ENCODE data around the gene TRIM47. TPM values are rescaled to one million over a fixed set of nuclear protein-coding genes. Genes with fewer than 3 reads are reported as not detected.

Gene TRIM47
- total and polyA plus RNA-seq, 4 donors, result 6.9 to 18.5 (median 13.8) TPM

GRCh38 chr17:75849724-75850123 lies 28.7 kb downstream of the TRIM47 start:
- TF ChIP-seq SP1 (IDR thresholded peaks at IDR 0.05), result no peak
- no peak for TF ChIP-seq HNF4A (conservative IDR thresholded peaks at IDR 0.05)
- TF ChIP-seq CTCF (IDR thresholded peaks at IDR 0.05; ENCODE audit: low read depth, low read length, missing input control), result no peak
- no peak for TF ChIP-seq NR2F2 (IDR thresholded peaks at IDR 0.05)
- no peak for TF ChIP-seq RAD21 (IDR thresholded peaks at IDR 0.05)
- no peak for TF ChIP-seq RXRA (IDR thresholded peaks at IDR 0.05)
- no peak for TF ChIP-seq HNF4G (IDR thresholded peaks at IDR 0.05)
- no peak for TF ChIP-seq ZBTB33 (IDR thresholded peaks at IDR 0.05)
- TF ChIP-seq GABPA (IDR thresholded peaks at IDR 0.05 in 1 of 2, conservative IDR thresholded peaks at IDR 0.05 in 1 of 2), result no peak
- TF ChIP-seq EGR1 (IDR thresholded peaks at IDR 0.05; ENCODE audit: low read depth in 2 of 2), result no peak
- TF ChIP-seq MAX (IDR thresholded peaks at IDR 0.05), result no peak
- no peak for TF ChIP-seq YY1 (IDR thresholded peaks at IDR 0.05)
- TF ChIP-seq FOXA1 (IDR thresholded peaks at IDR 0.05), result no peak
- no peak for TF ChIP-seq ATF3 (IDR thresholded peaks at IDR 0.05)
- TF ChIP-seq TAF1 (conservative IDR thresholded peaks at IDR 0.05), result no peak
- TF ChIP-seq JUND (IDR thresholded peaks at IDR 0.05), result no peak
- TF ChIP-seq REST (IDR thresholded peaks at IDR 0.05), result no peak
- no peak for TF ChIP-seq FOXA2 (IDR thresholded peaks at IDR 0.05)
- Histone ChIP-seq H3K27ac (ENCODE audit: low read depth in 1 of 2, low read length in 2 of 2) (peak overlapping the region; percentile 3 to 11), H3K27me3 (ENCODE audit: control insufficient read depth in 4 of 4, insufficient read depth in 4 of 4, low read length in 3 of 4) (no peaks in the 10 kb centered on the region), H3K9ac (ENCODE audit: low read depth in 1 of 2, low read length in 2 of 2) (no peak overlapping the region), H3K36me3 (ENCODE audit: control insufficient read depth in 4 of 4, insufficient read depth in 3 of 4, low read depth in 1 of 4, low read length in 3 of 4) (peaks cover 25 to 46% (median 39%) of the 10 kb centered on the region in 4 donors), H3K4me3 (ENCODE audit: low read depth in 1 of 3, low read length in 3 of 3) (no peak overlapping the region), H3K9me3 (ENCODE audit: control insufficient read depth in 4 of 4, low read length in 3 of 4) (no peaks in the 10 kb centered on the region), H3K4me1 (ENCODE audit: control insufficient read depth in 4 of 4, insufficient read depth in 4 of 4, low read length in 3 of 4) (peaks cover 2 to 54% (median 35%) of the 10 kb centered on the region in 4 donors)
- peak; percentile 68 for DNase-seq (ENCODE audit: low spot score)
- WGBS, result 88% methylated on average over 9 of the region's 9 CpGs
